ENCODE measurements around the gene FIBCD1.

The FIBCD1 gene

DNA sequence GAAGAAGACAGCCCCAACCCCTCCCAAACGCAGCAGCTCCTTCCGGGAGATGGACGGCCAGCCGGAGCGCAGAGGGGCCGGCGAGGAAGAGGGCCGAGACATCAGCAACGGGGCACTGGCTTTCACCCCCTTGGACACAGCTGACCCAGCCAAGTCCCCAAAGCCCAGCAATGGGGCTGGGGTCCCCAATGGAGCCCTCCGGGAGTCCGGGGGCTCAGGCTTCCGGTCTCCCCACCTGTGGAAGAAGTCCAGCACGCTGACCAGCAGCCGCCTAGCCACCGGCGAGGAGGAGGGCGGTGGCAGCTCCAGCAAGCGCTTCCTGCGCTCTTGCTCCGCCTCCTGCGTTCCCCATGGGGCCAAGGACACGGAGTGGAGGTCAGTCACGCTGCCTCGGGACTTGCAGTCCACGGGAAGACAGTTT, 54.9 kb downstream of the FIBCD1 start:
- DNase-seq (ENCODE audit: low read depth) = no peak
- no peak overlapping the region for H3K4me3 ChIP-seq (ENCODE audit: low read depth, low read length)
- TF ChIP-seq CTCF (conservative IDR thresholded peaks at IDR 0.05; ENCODE audit: low read depth, low read length) = no peak

GRCh38 chr9:130883479-130883878, 55.6 kb downstream of the FIBCD1 start:
- TF ChIP-seq CTCF (conservative IDR thresholded peaks at IDR 0.05; ENCODE audit: low read depth, low read length) = no peak
- no peak for DNase-seq (ENCODE audit: low read depth)
- no peak overlapping the region for H3K4me3 ChIP-seq (ENCODE audit: low read depth, low read length)

DNA sequence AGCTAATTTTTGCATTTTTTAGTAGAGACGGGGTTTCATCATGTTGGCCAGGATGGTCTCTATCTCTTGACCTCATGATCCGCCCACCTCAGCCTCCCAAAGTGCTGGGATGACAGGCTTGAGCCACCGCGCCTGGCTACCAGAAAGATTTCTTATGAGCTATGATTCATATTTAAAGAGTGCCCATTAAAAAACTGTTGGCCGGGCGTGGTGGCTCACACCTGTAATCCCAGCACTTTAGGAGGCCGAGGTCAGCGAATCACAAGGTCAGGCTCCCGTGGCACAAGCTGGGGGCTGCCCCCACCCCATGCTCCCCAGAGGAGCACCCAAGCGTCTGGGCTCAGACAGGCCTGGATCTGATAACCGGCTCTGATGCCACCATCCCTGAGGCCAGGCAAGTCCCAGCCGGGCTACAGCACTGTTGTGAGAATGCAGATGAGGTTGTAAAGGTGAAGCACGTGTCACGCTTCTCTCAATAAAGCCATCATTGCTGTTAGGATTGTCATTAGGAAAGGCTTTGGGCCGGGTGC, 56.3 kb downstream of the FIBCD1 start:
- DNase-seq (ENCODE audit: low read depth) = no peak
- no peak for TF ChIP-seq CTCF (conservative IDR thresholded peaks at IDR 0.05; ENCODE audit: low read depth, low read length)
- H3K4me3 ChIP-seq (ENCODE audit: low read depth, low read length) = no peak overlapping the region

- no peak for DNase-seq (ENCODE audit: low read depth)
- H3K4me3 ChIP-seq (ENCODE audit: low read depth, low read length) = no peak overlapping the region
- no peak for TF ChIP-seq CTCF (conservative IDR thresholded peaks at IDR 0.05; ENCODE audit: low read depth, low read length)
Observed at GRCh38 chr9:130881516-130881915, 57.5 kb downstream of the FIBCD1 start.

DNA sequence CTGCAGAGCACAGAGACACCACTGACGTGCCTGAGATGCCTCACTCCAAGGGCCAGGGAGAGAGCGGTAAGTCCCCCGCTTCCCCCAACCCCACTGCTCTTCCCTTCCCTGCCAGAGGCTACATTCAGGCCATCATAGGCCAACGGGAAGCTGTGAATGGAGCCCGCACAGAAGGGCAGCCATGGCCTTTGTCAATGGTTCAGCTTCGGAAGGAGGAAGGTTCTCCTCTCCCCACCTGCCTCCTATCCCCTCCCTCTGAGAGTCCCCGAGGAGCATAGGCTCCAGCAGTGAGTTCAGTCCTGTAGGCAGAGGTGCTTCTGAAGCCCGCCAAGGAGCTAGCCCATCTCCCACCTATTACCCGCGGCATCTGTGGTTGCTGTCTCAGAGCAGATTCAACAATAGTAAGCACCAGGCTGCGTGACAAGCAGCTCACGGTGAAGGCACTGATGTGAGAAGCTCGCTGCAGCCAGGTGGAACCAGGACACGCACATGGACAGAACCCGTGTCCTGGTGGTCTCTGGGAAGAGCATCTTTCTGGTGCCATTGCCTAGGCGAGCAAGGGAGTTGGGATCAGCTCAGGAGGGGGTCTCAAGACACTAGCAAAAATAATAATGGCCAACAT, 58.3 kb downstream of the FIBCD1 start:
- no peak for DNase-seq (ENCODE audit: low read depth)
- no peak for TF ChIP-seq CTCF (conservative IDR thresholded peaks at IDR 0.05; ENCODE audit: low read depth, low read length)
- H3K4me3 ChIP-seq (ENCODE audit: low read depth, low read length) = no peak overlapping the region

GRCh38 chr9:130879863-130880411, 59.1 kb downstream of the FIBCD1 start:
- no peak for DNase-seq (ENCODE audit: low read depth)
- no peak overlapping the region for H3K4me3 ChIP-seq (ENCODE audit: low read depth, low read length)
- TF ChIP-seq CTCF (conservative IDR thresholded peaks at IDR 0.05; ENCODE audit: low read depth, low read length) = no peak

DNA sequence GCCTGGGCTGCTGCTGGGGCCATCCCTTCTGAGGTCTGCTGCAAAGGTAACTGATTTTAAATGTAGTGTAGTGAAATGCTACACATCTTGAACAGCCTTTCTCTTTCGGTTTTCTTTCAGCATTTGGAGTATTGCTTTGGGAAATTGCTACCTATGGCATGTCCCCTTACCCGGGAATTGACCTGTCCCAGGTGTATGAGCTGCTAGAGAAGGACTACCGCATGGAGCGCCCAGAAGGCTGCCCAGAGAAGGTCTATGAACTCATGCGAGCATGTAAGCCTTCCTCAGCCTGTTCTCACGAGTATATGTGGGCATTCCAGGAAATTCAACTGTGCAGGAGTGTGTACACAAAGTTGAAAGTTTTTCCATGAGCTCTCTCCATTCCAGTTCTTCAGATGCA, 60.8 kb downstream of the FIBCD1 start:
- TF ChIP-seq CTCF (conservative IDR thresholded peaks at IDR 0.05; ENCODE audit: low read depth, low read length) = no peak
- DNase-seq (ENCODE audit: low read depth) = no peak
- H3K4me3 ChIP-seq (ENCODE audit: low read depth, low read length) = no peak overlapping the region

Measured in choroid plexus epithelial cell (primary cell).